ENCODE measurements around the gene RPS18. TPM values are rescaled to one million over a fixed set of nuclear protein-coding genes. Genes with fewer than 3 reads are reported as not detected.

The RPS18 gene
- total and polyA plus RNA-seq, 2 of the 4 experiments (the other 2 are of a cell fraction): 6,577 to 8,417 TPM

DNA sequence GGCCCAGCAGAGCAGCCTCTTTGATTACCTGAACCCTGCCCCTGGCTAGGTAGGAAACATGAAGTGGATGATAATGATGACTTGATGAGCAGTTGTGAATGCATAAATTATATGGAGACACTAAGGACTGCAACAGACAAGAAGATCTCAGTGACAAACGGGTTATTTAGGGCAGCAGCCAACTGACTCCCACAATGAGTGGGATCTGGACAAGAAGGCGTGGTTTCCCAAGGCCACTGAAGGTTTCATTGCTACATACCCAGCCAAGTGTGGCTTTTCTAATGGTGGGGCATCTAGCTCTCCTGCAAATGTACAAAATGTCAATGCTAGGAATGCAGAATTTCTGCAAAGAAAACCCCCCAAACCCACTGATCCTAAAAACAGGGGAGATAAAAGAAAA is 34.1 kb upstream of the RPS18 start:
- no peak for TF ChIP-seq BHLHE40 (IDR thresholded peaks at IDR 0.05; ENCODE audit: low read depth, low read length)
- TF ChIP-seq, protein P1, sequence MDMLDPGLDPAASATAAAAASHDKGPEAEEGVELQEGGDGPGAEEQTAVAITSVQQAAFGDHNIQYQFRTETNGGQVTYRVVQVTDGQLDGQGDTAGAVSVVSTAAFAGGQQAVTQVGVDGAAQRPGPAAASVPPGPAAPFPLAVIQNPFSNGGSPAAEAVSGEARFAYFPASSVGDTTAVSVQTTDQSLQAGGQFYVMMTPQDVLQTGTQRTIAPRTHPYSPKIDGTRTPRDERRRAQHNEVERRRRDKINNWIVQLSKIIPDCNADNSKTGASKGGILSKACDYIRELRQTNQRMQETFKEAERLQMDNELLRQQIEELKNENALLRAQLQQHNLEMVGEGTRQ (IDR thresholded peaks at IDR 0.05; ENCODE audit: low read depth, low read length): no peak
- no peak for TF ChIP-seq CEBPB (IDR thresholded peaks at IDR 0.05; ENCODE audit: low read depth, low read length)

More for the DNA sequence above, 34.1 kb upstream of the RPS18 start:
- Histone ChIP-seq H3K4me1 (ENCODE audit: control insufficient read depth, insufficient read depth, low read length) (no peaks in the 10 kb centered on the region), H3K9me3 (ENCODE audit: control insufficient read depth, insufficient read depth, low read length) (no peaks in the 10 kb centered on the region), H3K18ac (ENCODE audit: low read depth, low read length) (no peak overlapping the region), H3K79me1 (ENCODE audit: low read depth in 1 of 2, low read length in 2 of 2) (no peaks in the 10 kb centered on the region), H3K23ac (ENCODE audit: low read depth, low read length) (no peak overlapping the region), H2BK20ac (ENCODE audit: low read depth, low read length) (no peak overlapping the region), H3K9me1 (ENCODE audit: insufficient read depth, low read length) (no peaks in the 10 kb centered on the region), H2AFZ (replicated peaks; ENCODE audit: low read length, poor library complexity) (no peak overlapping the region), H3K27ac (ENCODE audit: insufficient read depth, low read length) (no peak overlapping the region), H4K91ac (ENCODE audit: insufficient read depth, low read depth, low read length) (no peak overlapping the region), H4K8ac (ENCODE audit: low read depth in 2 of 2, low read length in 2 of 2) (no peak overlapping the region), H2BK5ac (ENCODE audit: low read depth, low read length, poor library complexity, severe bottlenecking) (no peak overlapping the region), H3K4me2 (ENCODE audit: low read depth, low read length) (no peak overlapping the region), H2AK9ac (replicated peaks; ENCODE audit: low read depth, low read length, poor library complexity) (no peak overlapping the region), H3K36me3 (ENCODE audit: control insufficient read depth, insufficient read depth, low read length) (no peaks in the 10 kb centered on the region), H3K27me3 (ENCODE audit: control insufficient read depth, insufficient read depth, low read length) (peaks cover 47% of the 10 kb centered on the region), H2BK120ac (ENCODE audit: low read depth, low read length) (no peak overlapping the region), H4K5ac (ENCODE audit: low read depth, low read length) (no peak overlapping the region), H3K4me3 (ENCODE audit: insufficient read depth, low read depth, low read length) (no peak overlapping the region), H3K14ac (replicated peaks; ENCODE audit: low read depth, low read length) (no peak overlapping the region), H3K56ac (ENCODE audit: extremely low read depth, insufficient read depth, low read length) (no peak overlapping the region), H3K9ac (ENCODE audit: low read depth, low read length) (no peak overlapping the region), H2AK5ac (ENCODE audit: low read depth, low read length) (no peak overlapping the region), H3K4ac (ENCODE audit: low read depth, low read length) (no peak overlapping the region), H2BK15ac (ENCODE audit: low read depth, low read length) (no peak overlapping the region), H4K20me1 (ENCODE audit: insufficient read depth, low read length) (no peaks in the 10 kb centered on the region)
- no peak for ATAC-seq (ENCODE audit: low read depth)
- WGBS, 2 experiments (ENCODE audit: extremely low coverage in 2 of 2, insufficient read length in 1 of 2): 60% methylated on average over 1 of the region's 2 CpGs; no CpG with 5 or more reads in 1 of the 2 experiments
- in situ Hi-C loops (cut with MboI; ENCODE audit: low sequenced_read_pairs): no loop called here
- no peak for DNase-seq
- CTCF ChIA-PET: no interaction called here
- intact Hi-C loops (cut with micrococcal nuclease): no loop called here
- dilution Hi-C loops (cut with HindIII; ENCODE audit: low sequenced_read_pairs, unreplicated experiment): no loop called here
- BruUV-seq (replicated peaks): no TSS peak
- POLR2A ChIA-PET (ENCODE audit: unreplicated experiment): no interaction called here
